Measurements from ENCODE around the gene PHF23.

DNA sequence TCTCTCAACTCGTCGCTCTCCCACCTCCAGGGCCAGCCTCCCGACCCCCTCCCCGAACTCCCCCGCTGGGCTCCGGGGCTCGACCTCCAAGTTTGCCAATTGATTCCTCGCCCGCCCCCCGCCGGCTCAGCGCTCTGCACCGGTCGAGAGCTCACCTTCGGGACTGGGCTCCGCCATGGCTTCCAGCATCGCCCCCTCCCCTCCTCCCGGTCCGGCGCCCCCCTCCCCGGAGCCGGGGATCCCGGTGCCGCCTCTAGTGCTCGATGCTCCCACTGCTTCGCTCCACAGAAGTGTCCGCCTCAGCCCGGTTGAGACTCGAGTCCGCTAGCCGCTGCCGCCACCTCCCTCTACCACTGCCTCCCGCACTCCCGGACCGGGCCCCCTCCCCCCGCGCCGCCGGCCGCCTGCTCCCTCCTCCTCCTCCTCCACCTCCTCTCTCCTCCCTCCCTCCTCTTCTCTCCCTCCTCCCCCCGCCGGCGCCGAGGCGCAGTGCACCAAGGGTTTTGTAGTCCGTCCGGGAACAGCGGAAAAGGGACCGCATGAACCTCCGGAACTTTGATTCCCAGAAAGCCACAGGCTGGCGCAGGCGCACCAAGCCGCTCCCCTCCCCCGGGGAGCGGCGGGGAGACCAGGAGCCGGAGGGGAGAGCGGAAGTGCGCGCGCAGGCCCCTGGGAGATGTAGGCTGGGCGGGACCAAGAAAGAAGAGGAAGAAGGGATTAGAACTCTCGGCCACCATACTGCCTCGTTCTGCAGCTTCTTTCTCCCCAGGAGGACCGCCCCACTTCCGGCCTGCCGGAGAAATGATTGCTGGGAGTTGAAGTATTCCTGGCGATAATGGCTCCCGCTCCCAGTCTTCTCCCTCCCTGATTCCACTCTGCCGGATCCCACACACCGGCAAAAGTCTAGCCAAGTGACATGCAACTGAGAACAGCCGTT, at the start of gene PHF23:
- TF ChIP-seq GATA2 (IDR thresholded peaks at IDR 0.05; ENCODE audit: low read depth, low read length) (no peak), GATA3 (IDR thresholded peaks at IDR 0.05; ENCODE audit: low read depth, low read length) (no peak)
